ENCODE results near the gene SUPT4H1.

DNA sequence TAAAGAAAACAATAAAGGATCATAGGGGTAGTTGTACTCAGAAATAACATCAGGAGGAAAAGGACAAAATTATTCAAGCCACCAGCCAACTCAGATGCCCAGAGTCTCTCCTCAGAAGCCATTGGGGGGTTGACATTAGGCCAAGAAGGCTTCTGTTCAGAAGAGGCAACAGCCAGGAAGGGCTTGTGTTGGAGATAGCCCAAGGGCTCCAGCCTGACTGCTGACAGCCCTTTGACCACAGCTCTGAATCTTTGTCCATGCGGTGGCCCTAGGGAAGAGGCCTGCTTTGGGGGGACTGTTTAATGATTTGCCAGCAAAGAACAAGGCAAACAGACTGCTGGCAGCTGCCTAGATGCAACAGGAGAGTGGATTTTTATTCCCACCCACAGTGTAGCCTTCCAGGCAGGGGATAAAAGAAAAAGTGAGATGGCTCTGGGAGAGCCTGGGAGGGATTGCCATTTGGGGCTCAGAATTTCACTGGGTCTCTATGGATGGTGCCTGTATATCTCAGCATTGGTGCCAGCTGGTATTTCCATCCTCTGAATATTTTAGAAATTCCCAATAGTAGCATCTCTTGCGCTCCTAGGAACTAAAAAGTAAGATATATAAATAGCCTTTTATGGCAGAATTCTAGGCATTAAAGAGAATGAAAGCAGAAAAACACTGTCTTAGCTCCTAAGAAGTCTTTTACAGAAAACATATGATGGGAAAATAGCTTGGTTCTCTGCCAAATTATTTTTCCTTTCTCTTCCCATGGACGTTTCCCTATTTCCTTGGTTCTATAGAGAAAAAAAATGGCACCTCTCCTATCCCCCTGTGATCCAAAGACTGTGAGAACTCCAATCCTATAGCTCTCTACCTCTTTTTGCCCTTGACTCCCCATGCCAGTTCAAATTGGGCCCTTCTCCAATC, 29.4 kb upstream of the SUPT4H1 start:
- no peak for TF ChIP-seq CTCF (IDR thresholded peaks at IDR 0.05)
- no peak for TF ChIP-seq EP300 (IDR thresholded peaks at IDR 0.05)
